ENCODE data around the gene MTO1. TPM values are rescaled to one million over a fixed set of nuclear protein-coding genes. Genes with fewer than 3 reads are reported as not detected.
"Not testable (repeated sequence)": the region's sequence is repeated elsewhere in the genome, so short reads cannot be mapped to it uniquely, and the experiment has no call there.

MTO1 gene
- total and polyA plus RNA-seq, 2 experiments from 2014 or later: 21.8 to 28.9 TPM

DNA sequence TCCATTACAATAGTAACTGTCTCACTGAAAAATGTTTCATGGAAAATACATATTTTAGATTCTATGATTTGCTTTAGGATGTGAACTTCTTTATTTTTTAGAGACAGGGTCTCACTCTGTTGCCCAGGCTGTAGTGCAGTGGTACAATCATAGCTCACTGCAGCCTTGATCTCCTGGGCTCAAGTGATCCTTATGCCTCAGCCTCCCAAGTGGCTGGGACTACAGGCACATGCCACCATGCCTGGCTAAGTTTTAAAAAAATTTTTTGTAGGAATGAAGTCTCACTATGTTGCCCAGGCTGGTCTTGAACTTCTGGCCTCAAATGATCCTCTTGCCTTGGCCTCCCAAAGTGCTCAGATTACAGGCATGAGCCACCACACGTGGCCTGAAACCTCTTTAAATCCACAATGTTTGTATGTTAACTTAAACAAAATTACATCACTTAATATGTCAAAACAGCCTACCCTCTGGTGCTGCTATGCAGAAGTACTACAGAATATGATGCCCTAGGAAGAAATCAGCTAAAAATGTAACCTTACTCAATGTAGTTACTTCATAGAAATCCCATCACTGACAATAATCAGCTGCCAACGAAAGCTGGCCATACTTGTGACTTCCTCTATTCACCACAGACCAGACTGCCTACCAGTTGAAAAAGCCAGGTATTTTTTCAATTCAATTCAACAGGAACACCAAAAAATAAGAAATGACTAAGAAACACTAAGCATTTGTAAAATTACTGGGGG, 41.7 kb downstream of the MTO1 start:
- Histone ChIP-seq H3K4me3 (no peak overlapping the region), H3K27me3 (replicated peaks; ENCODE audit: insufficient read depth) (no peaks in the 10 kb centered on the region), H3K79me2 (ENCODE audit: insufficient read depth) (no peaks in the 10 kb centered on the region), H3K27ac (no peak overlapping the region), H3F3A (ENCODE audit: insufficient read depth) (peaks cover 22% of the 10 kb centered on the region; the same call in 1 of the 2 replicates), H3K4me2 (ENCODE audit: unreplicated experiment) (no peak overlapping the region), H3K9me3 (ENCODE audit: low read depth) (no peaks in the 10 kb centered on the region), H3K36me3 (ENCODE audit: low read depth) (peaks cover 36% of the 10 kb centered on the region), H3K9me2 (ENCODE audit: insufficient read depth) (no peaks in the 10 kb centered on the region), H3K9ac (no peak overlapping the region), H4K20me1 (ENCODE audit: insufficient read depth) (no peaks in the 10 kb centered on the region), H2AFZ (no peak overlapping the region), H3K4me1 (ENCODE audit: insufficient read depth) (no peaks in the 10 kb centered on the region)
- TF ChIP-seq EZH2 (IDR thresholded peaks at IDR 0.05; ENCODE audit: insufficient read depth, poor library complexity, severe bottlenecking) (no peak), EZH2phosphoT487 (IDR thresholded peaks at IDR 0.05; ENCODE audit: insufficient read depth, low read depth) (no peak)
- 73 to 75% methylated on average over 2 of the region's 2 CpGs for WGBS, 2 experiments (ENCODE audit: low coverage in 1 of 2, low lambda C conversion rate in 2 of 2, missing lambda C conversion rate in 2 of 2)
- DNase-seq: no peak
- in situ Hi-C loops (cut with MboI): loop anchor here (25.0 kb wide), 1 partner anchor 109 kb away; no protein-coding TSS in a partner anchor

DNA sequence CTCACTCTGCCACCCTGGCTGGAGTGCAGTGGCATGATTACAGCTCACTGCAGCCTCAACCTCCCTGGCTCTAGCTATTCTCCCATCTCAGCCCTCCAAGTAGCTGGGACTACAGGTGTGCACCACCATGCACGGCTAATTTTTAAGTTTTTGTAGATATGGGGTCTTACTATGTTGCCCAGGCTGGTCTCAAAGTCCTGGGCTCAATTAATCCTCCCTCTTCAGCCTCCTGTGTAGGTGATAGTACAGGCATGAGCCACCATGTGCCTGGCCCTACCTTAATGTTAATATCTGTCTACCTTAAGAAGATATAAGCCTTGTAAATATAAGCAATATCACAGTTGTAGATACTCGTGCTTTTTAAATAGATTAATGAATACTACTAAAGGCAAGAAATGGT, 42.6 kb downstream of the MTO1 start:
- no peak for DNase-seq
- Histone ChIP-seq H3K4me3 (no peak overlapping the region), H3K4me1 (ENCODE audit: insufficient read depth) (no peaks in the 10 kb centered on the region), H3K4me2 (ENCODE audit: unreplicated experiment) (no peak overlapping the region), H3K27ac (no peak overlapping the region), H3F3A (ENCODE audit: insufficient read depth) (peaks cover 31% of the 10 kb centered on the region; the same call in 1 of the 2 replicates), H3K9ac (no peak overlapping the region), H3K27me3 (replicated peaks; ENCODE audit: insufficient read depth) (no peaks in the 10 kb centered on the region), H4K20me1 (ENCODE audit: insufficient read depth) (no peaks in the 10 kb centered on the region), H3K9me3 (ENCODE audit: low read depth) (no peaks in the 10 kb centered on the region), H3K9me2 (ENCODE audit: insufficient read depth) (no peaks in the 10 kb centered on the region), H2AFZ (no peak overlapping the region), H3K79me2 (ENCODE audit: insufficient read depth) (no peaks in the 10 kb centered on the region), H3K36me3 (ENCODE audit: low read depth) (peaks cover 29% of the 10 kb centered on the region)
- 53 to 59% methylated on average over 2 of the region's 2 CpGs for WGBS, 2 experiments (ENCODE audit: low coverage in 1 of 2, low lambda C conversion rate in 2 of 2, missing lambda C conversion rate in 2 of 2)
- in situ Hi-C loops (cut with MboI): loop anchor here (25.0 kb wide), 1 partner anchor 108 kb away; no protein-coding TSS in a partner anchor
- TF ChIP-seq EZH2phosphoT487 (IDR thresholded peaks at IDR 0.05; ENCODE audit: insufficient read depth, low read depth) (no peak), EZH2 (IDR thresholded peaks at IDR 0.05; ENCODE audit: insufficient read depth, poor library complexity, severe bottlenecking) (no peak)

DNA sequence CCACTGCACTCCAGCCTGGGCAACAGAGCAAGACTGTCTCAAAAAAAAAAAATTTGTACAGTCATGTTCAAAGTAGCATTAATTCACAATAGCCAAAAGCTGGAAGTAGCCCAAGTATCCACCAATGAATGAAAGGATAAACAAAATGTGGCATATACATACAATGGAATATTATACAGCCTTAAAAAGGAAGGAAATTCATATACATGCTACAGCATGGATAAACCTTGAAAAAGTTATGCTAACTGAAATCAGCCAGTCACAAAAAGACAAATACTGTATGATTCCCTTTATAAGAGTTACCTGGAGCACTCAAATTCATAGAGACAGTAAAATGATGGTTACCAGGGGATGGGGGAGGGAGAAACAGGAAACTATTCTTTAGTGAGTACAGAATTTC, 43.6 kb downstream of the MTO1 start:
- peaks cover 40% of the 10 kb centered on the region; the same call in 1 of the 2 replicates for H3F3A ChIP-seq (ENCODE audit: insufficient read depth)
- H3K9me3 ChIP-seq (ENCODE audit: low read depth): no peaks in the 10 kb centered on the region
- no peak overlapping the region for H3K27ac ChIP-seq
- no peak for DNase-seq
- TF ChIP-seq EZH2phosphoT487 (IDR thresholded peaks at IDR 0.05; ENCODE audit: insufficient read depth, low read depth) (no peak), EZH2 (IDR thresholded peaks at IDR 0.05; ENCODE audit: insufficient read depth, poor library complexity, severe bottlenecking) (no peak)
- no peak overlapping the region for H3K4me2 ChIP-seq (ENCODE audit: unreplicated experiment)
- no peak overlapping the region for H3K9ac ChIP-seq
- no peak overlapping the region for H2AFZ ChIP-seq
- H3K27me3 ChIP-seq (replicated peaks; ENCODE audit: insufficient read depth): no peaks in the 10 kb centered on the region
- in situ Hi-C loops (cut with MboI): loop anchor here (25.0 kb wide), 1 partner anchor 107 kb away; no protein-coding TSS in a partner anchor
- H3K79me2 ChIP-seq (ENCODE audit: insufficient read depth): no peaks in the 10 kb centered on the region
- H3K36me3 ChIP-seq (ENCODE audit: low read depth): peaks cover 27% of the 10 kb centered on the region
- no peaks in the 10 kb centered on the region for H3K4me1 ChIP-seq (ENCODE audit: insufficient read depth)
- no peak overlapping the region for H3K4me3 ChIP-seq
- H4K20me1 ChIP-seq (ENCODE audit: insufficient read depth): no peaks in the 10 kb centered on the region
- no peaks in the 10 kb centered on the region for H3K9me2 ChIP-seq (ENCODE audit: insufficient read depth)

DNA sequence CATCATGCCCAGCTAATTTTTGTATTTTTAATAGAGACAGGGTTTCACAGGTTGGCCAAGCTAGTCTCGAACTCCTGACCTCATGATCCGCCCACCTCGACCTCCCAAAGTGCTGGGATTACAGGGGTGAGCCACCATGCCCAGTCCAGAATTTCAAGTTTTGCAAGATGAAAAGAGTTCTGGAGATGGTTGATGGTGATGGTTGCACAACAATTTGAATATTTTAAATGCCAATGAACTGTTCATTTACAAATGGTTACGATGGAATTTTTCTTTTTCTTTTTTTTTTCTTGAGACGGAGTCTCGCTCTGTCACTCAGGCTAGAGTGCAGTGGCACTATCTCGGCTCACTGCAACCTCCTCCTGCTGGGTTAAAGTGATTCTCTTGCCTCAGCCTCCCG, 44.2 kb downstream of the MTO1 start:
- H3K27ac ChIP-seq; H3K9me2 ChIP-seq (ENCODE audit: insufficient read depth); H3K27me3 ChIP-seq (replicated peaks; ENCODE audit: insufficient read depth); H3K4me2 ChIP-seq (ENCODE audit: unreplicated experiment); H4K20me1 ChIP-seq (ENCODE audit: insufficient read depth); H3K9me3 ChIP-seq (ENCODE audit: low read depth); H3K79me2 ChIP-seq (ENCODE audit: insufficient read depth); H2AFZ ChIP-seq; DNase-seq; H3K4me3 ChIP-seq; H3K9ac ChIP-seq; H3K4me1 ChIP-seq (ENCODE audit: insufficient read depth): not testable (repeated sequence)
- in situ Hi-C loops (cut with MboI): loop anchor here (25.0 kb wide), 1 partner anchor 107 kb away; no protein-coding TSS in a partner anchor
- Histone ChIP-seq H3F3A (ENCODE audit: insufficient read depth) (peaks cover 38% of the 10 kb centered on the region; the same call in 1 of the 2 replicates), H3K36me3 (ENCODE audit: low read depth) (peaks cover 21% of the 10 kb centered on the region)
- WGBS, 2 experiments (ENCODE audit: low coverage in 1 of 2, low lambda C conversion rate in 2 of 2, missing lambda C conversion rate in 2 of 2): 92 to 97% methylated on average over 8 of the region's 8 CpGs

All from GM23248 (cell line).